Measurements from ENCODE around the gene NR1I2.
A peak's percentile ranks its signal among the peaks of the same experiment; 100 is the strongest.

NR1I2 gene

DNA sequence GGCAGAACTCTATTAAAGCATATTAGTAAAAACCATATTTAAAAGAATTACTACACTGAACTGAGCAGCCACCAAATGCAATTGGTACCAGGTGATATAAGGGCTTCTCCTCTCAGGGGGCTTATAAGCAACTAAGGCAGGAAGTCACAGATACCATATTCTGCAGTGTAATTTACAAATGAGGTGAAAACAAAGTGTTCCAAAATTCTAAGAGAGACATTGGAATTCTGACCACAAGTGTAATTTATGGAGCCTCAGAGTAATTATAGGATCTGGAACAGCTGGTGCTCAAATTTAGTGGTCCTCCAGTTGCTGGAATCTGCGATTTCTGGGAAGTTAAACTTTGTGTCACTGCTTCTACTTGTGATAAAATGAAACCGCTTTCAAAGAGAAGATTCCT, 3.1 kb upstream of the NR1I2 start:
- DNase-seq (ENCODE audit: low read depth in 4 of 4, low spot score in 1 of 4), result no peak

DNA sequence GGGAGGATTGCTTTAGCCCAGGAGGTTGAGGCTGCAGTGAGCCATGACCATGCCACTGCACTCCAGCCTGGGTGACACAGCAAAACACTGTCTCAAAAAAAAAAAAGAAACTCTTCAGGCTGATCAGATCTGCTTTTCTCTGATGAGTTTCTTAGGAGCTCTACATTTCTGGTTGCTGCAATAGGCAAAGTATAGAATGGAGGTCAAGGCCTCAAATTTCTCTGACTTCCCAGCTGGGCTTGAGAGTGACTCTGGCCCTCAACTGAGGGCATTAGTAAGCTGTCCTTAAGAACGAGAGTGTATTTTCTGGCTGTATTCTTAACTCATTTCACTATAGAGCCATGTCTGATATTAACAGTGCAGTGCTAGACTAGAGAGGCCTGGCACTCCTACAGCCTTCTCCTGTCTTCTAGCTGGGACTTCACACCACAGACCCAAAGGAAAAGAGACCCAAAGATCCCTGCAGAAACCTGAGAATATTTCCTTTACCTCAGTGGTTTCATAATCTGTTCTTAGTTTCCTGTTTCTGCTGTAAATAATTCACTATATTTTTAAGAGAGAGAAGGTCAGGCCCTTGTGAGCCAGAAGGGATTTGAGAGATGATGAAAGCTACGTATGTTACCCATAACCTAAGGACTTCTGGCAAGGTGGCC, 2.0 kb upstream of the NR1I2 start:
- no peak for DNase-seq (ENCODE audit: low read depth in 4 of 4, low spot score in 1 of 4)

DNA sequence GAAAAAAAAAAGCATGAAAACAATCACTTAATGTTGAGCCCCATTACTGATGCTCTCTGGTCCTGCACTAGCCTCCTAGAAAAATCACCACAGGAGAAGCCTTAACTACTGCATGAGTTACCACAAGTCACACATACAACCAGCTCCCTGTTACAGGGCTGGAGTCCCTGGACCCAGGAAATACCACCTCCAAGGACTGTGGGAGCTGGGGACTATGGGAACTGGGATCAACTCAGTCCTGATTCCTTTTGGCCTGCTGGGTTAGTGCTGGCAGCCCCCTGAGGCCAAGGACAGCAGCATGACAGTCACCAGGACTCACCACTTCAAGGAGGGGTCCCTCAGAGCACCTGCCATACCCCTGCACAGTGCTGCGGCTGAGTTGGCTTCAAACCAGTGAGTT, 559 bp downstream of the NR1I2 start:
- no peak for DNase-seq (ENCODE audit: low read depth in 4 of 4, low spot score in 1 of 4)

DNA sequence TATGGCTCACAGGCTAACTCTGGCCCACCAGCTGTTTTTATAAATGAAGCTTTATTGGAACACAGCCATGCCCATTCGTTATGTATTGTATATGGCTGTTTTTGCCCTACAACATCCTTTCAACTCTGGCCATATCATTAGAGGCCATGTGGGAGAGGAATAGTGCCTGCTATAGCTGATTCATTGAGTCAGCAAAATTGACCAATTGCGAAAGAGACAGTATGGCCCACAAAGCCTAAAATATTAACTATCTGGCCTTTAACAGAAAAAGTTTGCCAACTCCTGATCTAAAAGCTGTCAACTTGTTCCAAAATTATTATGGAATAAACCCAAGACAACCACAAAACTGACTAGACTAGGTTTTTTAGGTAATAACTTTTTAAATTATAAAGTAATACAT, 1.4 kb downstream of the NR1I2 start:
- DNase-seq (ENCODE audit: low read depth in 4 of 4, low spot score in 1 of 4), result no peak

DNA sequence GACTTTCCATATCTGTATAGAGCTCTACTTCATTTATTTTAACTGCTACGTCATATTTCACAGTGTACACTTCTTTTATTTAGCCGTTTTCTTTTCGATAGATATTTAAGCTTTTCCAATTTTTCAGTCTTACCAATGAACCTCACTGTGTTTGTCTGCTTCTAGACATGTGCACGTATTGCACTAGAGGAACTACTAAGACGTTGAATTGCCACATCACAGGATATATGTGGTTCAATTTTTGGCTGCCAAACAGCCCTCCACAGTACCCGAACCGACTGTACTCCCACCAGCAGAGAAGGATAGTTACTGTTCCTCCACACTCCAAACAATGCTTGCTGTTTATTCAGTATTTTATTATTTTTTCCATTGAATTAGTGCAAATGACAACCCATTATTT, 2.0 kb downstream of the NR1I2 start:
- DNase-seq (ENCODE audit: low read depth in 4 of 4, low spot score in 1 of 4), result no peak

DNA sequence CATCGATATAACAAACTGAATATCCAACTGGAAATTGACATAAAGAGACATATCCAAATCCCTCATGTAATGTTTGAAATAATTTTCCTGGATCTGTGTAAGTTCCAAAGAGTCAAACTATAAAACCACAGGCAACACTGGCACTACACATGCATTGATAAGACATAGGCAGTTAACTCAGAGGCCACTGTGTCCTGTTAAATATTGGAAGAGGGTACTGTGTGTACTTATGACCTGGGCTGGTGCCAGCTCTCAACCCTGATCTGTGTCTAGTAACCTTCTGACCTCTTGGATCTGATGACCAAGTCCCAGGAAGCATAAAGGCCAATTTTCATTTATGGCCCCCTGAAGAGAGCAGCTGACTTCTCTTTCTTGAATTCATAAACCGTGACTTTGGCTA, 4.5 kb downstream of the NR1I2 start:
- no peak for DNase-seq (ENCODE audit: low read depth in 4 of 4, low spot score in 1 of 4)

DNA sequence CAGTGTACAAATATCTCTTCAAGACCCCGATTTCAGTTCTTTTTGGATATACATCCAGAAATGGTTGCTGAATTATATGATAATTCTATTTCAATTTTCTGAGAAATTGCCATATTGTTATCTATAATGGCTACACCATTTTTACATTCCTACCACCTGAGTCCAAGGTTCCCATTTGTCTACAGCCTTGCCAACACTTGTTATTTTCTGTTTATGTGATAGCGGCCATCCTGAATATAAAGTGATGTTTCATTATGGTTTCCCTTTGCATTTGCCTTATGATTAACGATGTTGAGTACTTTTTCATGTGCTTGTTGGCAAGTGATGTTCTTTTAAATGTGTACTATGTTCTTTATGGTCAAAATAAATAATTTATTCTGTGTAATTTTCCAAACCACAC, 8.5 kb downstream of the NR1I2 start:
- DNase-seq (ENCODE audit: low read depth in 4 of 4, low spot score in 1 of 4), result no peak

DNA sequence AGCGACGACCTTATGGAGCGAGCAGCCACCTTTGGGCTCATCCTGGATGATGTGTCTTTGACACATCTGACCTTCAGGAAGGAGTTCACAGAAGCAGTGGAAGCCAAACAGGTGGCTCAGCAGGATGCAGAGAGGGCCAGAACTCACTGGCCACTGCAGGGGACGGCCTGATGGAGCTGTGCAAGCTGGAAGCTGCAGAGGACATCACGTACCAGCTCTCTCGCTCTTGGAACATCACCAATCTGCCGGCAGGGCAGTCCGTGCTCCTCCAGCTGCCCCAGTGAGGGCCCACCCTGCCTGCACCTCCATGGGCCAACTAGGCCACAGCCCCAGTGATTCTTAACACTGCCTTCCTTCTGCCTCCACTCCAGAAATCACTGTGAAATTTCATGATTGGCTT, 10.4 kb downstream of the NR1I2 start:
- DNase-seq (ENCODE audit: low read depth in 4 of 4, low spot score in 1 of 4), result no peak

DNA sequence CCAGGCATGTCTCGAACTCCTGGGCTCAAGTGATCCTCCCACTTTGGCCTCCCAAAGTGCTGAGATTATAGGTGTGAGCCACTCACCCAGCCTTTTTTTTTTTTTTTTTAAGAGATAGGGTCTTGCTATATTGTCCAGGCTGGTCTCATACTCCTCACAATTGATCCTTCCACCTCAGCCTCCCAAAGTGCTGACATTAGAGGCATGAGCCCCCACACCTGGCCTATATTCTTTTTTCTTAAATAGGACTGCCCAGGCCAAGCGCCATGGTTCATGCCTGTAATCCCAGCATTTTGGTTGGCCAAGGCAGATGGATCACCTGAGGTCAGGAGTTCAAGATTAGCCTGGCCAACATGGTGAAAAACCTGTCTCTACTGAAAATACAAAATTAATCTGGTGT, 12.5 kb downstream of the NR1I2 start:
- DNase-seq (ENCODE audit: low read depth in 4 of 4, low spot score in 1 of 4), result no peak

DNA sequence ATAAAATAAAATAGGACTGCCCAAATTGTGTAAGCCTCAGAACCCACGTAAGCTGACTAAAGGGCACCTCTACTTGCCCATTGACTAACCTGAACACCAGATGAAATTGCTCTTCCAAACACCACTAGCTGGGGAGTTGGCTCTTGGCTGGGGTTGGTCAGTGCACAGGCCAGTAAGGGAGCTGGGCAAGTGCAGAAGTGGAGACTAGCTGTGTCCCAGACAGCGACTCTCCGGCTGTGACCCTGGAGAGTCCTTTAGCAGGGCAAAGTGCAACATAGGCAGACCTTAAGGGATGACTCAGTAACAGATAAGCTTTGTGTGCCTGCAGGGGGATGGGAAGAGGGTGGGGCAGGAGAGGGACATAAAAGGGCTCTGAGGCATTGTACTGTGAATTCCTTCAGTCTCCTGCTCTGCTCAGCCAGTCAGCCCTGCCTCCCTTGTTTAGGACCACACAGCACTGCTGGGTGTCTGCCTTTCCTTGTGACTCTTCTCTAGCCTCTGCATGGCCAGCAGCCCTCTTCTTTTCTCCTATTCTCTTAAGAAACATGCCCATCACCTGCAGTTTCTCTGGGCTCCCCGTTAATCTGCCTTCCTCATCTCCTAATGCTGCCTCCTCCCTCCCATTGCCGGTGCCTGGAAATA, 13.2 kb downstream of the NR1I2 start:
- no peak for DNase-seq (ENCODE audit: low read depth in 4 of 4, low spot score in 1 of 4)

DNA sequence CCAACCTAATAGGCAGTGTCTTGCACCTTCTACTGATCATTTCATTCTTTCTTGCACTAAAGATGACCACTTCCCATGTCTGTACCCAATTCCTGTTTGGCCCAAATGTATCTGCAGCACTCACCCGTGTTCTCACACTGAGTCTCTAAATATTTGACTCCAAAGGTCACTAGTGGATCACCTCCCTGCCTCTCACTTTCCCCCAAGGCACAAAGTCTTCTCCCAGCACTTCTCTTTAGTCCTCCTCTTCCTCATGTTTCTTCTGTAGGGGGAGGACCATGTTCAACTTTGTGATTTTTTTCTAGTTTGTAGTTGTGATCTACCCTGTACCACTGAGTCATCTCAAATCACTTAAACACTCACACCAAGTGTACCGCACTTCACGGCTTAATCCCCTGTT, 13.9 kb downstream of the NR1I2 start:
- no peak for DNase-seq (ENCODE audit: low read depth in 4 of 4, low spot score in 1 of 4)

DNA sequence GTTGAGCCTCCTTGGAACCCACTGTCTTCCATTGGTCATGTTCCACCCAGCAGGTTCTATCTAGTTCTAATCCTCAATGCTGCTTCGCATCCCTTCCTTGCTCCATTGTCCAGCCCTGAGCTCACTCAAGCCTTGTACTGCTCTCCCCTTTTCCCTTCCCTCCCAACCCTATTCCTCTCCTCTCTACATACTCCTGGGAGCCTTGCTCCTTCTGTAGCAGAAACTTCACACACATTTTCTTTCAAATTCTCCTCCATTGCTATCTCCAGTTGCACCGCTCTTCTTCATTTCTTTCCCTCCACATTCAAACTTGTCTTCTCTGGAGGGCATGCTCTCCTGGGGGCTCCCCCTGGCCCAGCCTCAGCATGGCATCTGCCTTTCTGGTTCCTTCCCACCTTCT, 14.5 kb downstream of the NR1I2 start:
- no peak for DNase-seq (ENCODE audit: low read depth in 4 of 4, low spot score in 1 of 4)

DNA sequence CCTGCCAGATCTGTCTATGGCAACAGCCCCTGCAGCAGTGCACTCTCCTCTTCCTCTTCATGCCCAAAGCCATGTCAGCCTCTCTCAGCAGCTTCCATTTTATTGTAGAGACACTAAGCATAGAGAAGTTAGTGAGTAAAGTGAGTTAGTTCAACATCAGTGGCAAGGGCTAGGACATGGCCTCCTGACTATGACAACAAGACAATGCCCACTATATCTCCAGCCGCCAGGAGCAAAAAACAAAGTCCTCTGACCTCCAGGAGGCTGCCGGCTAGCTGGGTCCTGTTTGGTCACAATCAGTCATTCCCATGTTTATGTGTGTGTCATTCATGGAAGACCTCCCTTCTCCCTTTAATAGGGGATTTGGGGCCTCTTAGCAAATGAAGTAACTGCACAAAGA, 14.9 kb downstream of the NR1I2 start:
- DNase-seq (ENCODE audit: low read depth in 4 of 4, low spot score in 1 of 4), result no peak

DNA sequence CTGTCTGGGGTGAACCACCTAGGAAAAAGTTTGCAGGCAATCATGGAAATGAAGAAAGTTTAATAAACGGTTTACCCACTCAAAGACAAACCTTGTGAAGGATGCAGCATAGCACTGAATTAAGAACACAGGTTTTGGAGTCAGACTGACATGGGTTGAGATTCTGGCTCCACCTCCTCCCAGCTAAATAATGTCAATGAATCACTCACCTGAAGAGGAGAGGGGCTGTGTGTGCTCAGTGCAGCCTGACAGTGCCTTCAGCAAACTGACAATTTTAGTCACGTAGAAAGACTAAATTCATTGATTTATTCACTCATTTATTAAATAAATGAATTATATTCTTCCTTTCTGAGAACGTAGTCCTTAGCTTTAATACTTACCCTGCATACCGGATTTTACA, 18.9 kb downstream of the NR1I2 start:
- no peak for DNase-seq (ENCODE audit: low read depth in 4 of 4, low spot score in 1 of 4)

DNA sequence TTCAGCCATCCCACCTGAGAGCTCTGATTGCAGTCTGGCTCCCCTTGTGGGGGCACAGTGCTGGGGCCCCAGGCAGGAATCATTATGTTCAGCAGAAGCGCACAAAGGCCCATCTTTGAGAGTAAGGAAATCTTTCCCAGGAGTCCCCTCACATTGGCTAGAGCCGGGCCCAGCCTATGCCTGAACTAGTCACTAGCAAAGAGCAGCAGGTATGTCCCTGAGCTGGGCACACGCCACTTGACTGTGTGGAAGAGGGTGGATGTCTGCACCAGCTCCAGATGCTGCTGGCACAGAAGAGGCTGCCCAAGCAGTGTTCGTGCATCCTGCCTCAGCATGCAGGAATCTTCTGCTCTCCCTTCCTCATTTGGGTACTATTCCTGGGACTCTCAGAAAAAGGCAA, 26.3 kb downstream of the NR1I2 start:
- DNase-seq (ENCODE audit: low read depth in 4 of 4, low spot score in 1 of 4), result no peak

DNA sequence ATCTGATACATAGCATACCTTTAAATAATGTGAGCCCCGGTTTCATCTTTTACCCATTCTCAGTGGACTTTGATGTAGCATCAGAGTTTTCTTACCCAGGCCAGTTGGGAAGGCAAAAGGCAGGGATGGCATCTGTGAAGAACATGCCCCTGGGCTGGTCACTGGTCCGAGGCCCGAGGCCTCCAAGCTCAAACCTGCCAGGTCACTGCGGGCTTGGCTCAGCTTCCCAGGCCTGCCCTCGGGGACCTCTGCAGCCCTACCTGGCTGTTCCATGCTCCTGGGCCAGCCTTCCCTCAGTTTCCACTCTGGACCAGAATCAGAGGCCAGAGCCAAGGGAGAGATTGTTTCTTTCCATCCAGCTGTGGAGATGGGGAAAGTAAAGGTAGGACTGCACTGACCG, 26.9 kb downstream of the NR1I2 start:
- no peak for DNase-seq (ENCODE audit: low read depth in 4 of 4, low spot score in 1 of 4)

DNA sequence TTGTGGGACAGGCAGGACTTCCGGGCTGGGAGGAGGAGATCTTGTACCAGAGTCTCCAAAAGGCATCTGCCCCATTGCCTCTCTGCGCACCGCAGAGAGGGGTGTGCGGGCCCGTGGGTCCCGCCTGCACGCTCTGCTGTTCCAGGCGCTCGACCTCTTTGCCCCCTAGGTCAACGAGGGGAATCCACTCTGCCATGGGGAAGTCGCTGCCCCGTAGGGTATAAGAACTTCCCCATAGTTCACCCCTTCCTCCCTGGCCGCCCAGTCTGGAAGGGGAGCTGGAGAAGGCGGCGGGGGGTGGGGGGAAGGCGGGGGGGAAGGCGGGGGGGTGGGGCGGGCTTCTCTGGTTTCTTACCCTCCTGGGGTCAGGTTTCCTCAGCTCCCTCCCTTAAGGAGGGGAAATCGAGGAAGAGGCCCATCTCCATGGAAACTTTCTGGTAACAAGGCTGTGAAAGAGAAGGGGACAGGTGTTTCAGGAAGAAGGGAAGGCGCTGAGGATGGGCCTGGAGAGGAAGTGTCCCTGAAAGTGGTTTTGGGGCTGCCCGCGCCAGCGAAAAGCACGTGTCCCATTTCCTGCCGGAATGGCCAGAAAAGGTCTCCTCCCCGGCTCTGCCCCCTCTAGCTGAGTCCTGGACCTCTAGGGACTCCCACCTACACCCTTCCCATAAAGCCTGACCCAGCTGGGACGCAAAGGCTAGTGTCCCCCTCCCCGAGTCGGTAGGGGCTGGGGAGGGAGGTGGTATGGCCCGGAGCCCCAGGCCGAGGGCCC, 27.5 kb downstream of the NR1I2 start:
- no peak for DNase-seq (ENCODE audit: low read depth in 4 of 4, low spot score in 1 of 4)

DNA sequence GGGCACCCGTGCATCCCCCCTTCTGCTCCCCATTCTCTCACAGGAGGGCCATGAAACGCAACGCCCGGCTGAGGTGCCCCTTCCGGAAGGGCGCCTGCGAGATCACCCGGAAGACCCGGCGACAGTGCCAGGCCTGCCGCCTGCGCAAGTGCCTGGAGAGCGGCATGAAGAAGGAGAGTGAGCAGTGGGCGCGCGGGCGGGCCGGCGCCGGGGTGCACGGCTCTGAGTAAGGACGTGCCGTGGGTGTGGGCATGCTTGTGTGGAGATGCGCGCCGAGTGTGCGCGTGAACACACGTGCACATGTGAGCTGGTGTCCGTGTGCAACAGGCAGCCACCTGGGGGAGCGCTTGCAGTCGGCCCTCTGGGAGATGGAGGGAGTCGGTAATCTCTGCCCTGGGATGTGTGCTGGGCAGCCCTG, 28.1 kb downstream of the NR1I2 start:
- peak; percentile 23 to 49 (median 39) for DNase-seq (ENCODE audit: low read depth in 4 of 4, low spot score in 1 of 4)

DNA sequence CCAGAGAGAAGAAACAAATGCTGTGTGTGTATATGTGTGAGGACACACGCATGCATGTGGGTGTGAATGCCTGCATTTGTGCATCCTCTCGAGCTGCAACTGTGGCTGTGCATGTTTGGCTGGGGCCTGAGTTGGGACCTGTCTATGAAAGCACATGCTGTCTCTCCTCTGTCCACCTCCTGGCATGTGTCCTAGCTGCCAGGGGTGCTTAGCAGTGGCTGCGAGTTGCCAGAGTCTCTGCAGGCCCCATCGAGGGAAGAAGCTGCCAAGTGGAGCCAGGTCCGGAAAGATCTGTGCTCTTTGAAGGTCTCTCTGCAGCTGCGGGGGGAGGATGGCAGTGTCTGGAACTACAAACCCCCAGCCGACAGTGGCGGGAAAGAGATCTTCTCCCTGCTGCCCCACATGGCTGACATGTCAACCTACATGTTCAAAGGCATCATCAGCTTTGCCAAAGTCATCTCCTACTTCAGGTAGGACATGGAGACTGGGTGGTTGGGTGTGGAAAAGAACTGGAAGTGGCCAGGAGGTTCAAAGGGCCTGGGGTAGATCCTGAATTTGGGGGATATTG, 30.7 kb downstream of the NR1I2 start:
- DNase-seq (ENCODE audit: low read depth in 4 of 4, low spot score in 1 of 4), result no peak

DNA sequence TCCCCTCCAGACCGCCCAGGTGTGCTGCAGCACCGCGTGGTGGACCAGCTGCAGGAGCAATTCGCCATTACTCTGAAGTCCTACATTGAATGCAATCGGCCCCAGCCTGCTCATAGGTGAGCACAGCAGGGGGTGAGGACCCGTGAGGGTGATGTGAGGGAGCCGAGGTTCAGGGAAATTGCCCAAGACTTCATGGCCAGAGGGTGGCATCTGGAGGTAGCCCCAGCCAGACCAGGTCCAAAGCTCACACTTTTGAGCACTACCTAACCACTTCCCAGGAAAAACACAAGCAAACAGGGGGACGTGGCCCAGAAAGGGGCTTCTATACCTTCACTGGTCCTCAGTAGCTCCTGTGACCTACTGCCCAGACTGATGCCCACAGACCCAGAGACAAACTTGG, 33.8 kb downstream of the NR1I2 start:
- DNase-seq (ENCODE audit: low read depth in 4 of 4, low spot score in 1 of 4), result no peak

DNA sequence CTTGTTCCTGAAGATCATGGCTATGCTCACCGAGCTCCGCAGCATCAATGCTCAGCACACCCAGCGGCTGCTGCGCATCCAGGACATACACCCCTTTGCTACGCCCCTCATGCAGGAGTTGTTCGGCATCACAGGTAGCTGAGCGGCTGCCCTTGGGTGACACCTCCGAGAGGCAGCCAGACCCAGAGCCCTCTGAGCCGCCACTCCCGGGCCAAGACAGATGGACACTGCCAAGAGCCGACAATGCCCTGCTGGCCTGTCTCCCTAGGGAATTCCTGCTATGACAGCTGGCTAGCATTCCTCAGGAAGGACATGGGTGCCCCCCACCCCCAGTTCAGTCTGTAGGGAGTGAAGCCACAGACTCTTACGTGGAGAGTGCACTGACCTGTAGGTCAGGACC, 35.2 kb downstream of the NR1I2 start:
- DNase-seq (ENCODE audit: low read depth in 4 of 4, low spot score in 1 of 4), result no peak
